HG03432 (cell line): Measurements from ENCODE around the gene ASTL.

Experiments used
- ATAC-seq: cut with Tn5 transposase; IDR thresholded peaks from one replicate; pipeline ENCODE4 v1.9.1; 2021; ENCODE audit warnings: mild to moderate bottlenecking, moderate library complexity; ENCODE audit not compliant: unreplicated experiment

The ASTL gene

DNA sequence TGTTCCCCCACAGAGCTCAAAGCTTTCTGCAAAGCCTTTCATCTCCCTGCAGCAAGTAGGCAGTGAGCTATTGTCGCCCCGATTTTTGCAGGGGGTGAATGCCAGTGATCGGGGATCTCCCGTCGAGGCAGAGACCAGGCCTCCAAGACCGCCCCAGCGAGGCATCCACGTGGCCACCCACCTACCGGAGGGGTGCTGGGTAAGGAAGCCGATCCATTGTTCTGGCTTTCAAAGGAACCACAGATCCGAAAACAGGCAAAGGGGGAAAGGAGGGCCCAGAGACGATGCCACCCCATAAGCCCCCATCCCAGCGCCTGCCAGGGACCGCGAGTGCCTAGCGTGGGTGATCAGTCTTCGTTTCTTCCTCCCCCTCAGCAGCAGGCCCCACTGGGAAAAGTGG is 24.4 kb downstream of the ASTL start:
- no peak for ATAC-seq

DNA sequence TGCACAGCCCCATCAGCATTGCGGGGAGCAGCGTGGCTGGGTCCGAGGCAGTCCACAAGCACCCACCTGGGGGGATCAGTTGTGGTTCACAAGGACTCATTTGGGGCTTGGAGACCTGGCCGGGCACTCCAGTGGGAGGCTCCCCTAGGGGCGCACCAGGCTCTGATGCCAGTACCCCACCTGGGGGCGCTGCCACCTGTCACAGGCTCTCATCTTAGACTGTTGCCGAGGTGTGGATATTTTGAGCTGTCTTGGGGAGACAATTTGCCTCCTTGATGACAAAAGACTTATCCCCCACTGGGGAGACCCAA is 25.0 kb downstream of the ASTL start:
- ATAC-seq: no peak

DNA sequence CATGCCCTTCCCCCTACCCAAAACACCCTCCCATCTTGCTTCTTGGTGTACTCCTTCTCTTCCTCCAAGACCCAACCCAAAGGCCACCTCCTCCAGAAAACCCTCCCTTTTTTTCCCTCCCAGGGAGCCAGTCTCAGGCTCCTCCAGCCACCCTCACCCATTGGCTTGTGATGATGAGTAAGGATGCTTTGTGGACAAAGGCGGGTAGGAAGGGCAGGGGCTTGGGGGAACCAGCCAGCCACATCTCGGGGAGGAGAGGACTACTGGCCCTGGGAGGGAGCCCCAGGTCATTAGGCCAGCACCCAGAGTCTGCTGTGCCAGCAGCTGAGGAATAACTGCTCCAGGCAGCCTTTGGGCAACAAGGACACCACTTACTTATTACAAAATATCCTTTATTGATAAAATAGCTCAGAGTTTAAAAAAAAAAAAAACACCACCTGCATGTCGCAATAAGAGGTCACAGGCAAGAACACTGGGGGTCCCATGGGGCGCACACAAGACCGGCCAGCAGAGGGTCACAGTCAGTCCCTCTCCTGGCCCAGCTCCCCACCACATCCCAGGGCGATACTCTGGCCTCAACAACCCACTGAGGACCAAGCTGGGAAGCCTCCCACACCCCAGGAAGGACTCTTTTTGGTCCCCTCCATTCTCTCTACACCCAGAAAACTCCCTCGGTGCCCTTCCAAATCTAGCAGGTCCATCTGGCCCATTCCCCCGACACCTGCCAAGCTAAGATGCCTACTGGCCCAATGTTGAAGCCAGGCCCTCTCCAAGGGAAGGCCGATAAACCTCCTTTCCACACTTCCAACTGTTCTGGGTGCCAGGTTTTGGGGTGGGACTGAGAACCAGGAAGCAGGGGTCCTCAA is 25.6 kb downstream of the ASTL start:
- no peak for ATAC-seq

DNA sequence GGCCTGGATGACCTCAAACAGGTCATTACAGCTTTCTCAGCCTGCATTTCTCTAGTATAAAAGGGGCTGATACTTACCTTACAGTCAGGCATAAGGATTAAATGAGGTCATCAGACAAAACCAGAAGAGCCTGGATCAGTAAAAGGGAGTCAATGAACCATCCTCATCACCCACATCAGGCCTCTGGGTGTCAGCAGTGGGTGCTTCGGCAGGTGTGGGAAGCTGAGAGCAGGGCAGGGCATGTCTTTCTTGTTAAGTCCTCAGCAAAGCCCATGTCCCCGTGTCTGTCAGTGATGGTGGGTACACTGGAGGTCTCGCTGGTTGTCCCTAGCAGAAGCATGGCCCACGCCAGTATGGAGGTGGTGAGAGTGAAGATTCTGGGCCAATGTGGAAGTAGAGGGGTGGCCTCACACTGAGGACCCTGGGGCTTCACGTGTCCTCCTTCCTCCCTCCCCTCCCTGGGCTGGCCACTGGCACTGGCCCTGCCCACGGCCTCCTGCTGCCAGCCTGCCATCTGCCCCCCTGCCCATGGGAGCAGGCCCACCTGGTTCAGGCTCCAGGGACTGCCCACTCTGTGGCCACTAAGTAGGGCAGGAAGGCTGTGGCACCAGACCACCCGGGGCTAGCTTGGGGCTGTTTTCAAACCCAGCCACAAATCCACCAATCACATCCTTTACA is 26.3 kb downstream of the ASTL start:
- no peak for ATAC-seq

DNA sequence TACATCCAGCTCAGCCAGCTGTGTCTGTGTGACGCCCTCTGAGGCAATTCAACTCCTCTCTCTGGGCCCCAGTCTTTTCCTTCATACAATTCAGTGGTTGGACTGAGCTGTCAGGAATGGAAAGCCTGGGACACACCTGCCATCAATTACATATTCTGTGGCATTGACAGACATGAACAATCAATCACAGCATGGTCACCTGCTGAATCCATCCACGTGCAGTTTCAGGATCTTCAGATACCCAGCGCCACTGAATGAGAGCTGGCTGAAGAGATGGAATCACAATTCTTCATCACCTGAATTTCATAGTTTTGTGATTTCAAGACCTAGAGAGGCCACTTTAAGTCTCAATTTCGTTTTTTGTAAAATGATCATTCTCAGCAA is 27.1 kb downstream of the ASTL start:
- ATAC-seq: no peak

DNA sequence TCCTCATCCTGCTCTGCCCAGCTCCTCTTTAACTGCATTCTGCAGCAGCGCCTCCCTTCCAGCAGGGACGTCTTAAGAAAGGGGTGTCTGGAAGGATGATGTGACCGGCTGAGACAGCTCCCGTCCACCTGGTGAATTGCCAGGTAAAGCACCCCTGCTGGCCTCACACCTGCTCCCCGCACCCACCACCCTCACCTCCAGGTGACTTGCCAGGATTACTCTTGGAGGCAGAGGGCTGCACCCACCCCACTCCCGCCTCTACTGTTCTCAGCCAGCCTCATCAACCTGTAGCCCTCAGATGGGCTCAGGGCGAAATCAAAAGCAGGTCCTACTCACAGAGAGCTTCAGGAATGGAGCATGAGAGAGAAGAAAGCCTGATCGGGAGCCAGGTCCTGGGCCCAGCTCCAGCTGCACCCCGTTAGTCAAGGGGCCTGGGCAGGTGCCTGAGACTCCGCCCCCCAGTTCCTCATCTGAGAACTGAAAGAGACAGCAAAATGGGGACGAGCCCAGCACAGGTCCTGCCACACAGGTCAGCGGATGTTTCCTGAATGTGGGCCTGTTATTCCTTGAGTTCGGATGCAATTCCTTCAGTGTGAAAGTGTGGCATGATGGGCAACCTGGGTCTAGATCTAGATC is 27.6 kb downstream of the ASTL start:
- ATAC-seq: no peak

DNA sequence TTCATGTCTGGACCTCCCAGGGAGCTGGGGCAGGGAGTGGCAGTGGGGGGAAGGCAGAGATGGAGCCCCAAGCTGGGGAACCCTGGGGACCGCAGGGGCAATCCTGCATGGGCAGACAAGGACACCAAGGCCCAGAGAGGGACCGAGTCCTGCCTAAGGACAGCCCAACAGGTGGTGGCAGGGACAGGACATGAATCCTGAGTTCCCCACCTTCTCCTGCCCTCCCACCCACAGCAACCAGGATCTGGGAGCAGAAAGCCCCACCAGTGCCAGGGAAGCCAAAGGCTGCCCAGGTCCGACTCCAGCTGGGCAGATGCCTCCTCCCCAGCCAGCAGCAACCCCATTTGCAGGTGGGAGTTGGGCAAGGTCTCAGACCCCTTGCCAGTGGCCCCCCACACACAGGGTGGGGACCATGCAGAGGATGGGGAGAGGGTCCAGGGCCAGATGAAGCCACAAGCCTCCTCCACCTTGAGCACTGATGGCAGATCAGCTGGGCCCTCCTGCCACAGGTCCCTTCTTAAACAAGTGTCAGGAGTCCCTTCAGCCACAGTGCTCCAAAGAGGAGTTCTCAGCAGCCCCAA is 28.3 kb downstream of the ASTL start:
- no peak for ATAC-seq

DNA sequence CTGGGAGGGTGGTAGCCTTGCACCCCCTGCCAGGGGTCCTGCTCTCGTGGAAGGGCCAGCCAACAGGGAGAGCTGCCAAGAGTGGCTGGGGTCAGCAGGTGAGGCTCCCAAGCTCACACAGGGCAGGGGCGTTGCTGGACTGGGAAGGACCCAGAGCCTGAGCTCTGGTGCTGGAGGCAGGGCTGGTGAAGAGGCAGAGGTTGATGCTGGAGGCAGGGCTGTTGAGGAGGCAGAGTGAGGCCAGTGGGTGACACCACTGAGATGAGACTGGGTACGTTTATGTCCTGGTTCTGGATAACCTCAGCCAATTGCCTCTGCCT is 29.0 kb downstream of the ASTL start:
- no peak for ATAC-seq

DNA sequence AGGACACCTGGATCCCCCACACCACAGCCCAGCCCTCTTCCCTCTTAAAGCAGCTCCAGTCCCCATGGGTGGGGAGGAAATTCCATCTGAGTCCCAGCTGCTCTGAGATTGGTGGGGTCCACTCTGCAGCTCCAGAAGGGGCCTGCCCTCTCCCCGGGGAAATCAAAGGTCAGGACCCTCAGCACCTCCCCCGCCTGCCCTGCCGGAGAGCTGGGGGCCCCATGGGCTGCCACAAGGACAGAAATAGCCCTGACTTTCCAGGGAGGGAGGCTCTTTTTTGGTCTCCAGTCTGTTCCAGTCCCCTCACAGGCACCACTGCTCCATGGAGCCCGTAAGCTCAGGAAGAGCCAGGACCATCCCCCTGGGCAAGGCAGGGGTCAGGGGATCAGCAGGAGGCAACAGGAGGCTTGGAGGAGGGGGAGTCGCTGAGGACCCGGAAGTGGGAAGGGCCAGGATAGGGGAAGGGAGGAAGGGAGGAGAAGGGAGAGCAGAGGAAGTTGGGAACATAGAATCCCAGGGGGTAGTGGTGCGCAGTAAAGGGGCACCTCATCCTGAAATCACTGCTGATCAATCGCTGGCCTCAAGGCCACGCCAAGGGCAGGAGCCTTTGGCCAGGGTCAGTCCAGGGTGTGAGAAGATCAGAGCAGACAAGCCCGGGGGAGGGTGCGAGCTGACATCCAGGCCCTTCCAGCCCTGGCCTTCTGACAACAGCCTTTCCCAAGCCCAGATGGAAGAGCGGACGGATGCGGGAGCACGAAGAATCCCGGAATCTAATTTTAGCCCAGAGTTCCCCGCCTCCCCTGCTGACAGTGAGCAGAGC is 29.6 kb downstream of the ASTL start:
- ATAC-seq: no peak

DNA sequence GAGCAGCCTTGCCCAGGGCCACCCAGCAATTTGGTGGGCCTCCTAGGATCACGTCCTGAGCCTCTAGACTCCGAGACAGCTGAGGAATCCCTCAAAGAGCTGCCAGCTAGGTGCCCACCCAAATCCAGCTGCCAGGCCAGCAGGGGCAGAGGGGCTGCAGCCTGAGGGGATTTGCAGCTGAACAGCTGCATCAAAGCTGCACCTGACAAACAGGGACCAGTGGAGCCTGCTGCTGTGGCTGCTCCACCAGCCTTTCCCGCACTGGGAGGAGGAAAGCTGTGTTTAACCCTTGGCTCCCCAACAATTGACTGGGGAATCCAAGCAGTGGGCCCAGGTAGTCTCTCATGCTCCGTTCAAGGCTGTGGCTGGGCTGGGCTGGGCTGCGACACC is 30.2 kb downstream of the ASTL start:
- ATAC-seq: no peak

DNA sequence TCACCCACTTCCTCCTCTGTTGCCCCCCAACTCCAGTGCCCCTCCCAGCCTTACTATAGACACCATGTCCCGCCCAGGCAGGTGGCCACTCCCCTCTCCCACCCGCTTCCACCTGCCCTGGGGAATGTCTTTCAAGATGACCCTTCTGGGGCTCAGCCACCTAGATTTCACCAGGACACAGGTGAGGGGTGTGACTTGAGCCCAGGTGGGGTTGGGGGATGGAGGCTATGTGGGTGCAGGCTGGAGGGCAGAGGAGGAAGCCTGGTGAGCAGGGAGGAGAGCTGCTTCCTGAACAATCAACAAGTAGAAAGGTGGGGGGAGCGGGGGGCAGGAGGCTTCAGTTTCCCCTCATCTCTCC is 30.6 kb downstream of the ASTL start:
- ATAC-seq: no peak

DNA sequence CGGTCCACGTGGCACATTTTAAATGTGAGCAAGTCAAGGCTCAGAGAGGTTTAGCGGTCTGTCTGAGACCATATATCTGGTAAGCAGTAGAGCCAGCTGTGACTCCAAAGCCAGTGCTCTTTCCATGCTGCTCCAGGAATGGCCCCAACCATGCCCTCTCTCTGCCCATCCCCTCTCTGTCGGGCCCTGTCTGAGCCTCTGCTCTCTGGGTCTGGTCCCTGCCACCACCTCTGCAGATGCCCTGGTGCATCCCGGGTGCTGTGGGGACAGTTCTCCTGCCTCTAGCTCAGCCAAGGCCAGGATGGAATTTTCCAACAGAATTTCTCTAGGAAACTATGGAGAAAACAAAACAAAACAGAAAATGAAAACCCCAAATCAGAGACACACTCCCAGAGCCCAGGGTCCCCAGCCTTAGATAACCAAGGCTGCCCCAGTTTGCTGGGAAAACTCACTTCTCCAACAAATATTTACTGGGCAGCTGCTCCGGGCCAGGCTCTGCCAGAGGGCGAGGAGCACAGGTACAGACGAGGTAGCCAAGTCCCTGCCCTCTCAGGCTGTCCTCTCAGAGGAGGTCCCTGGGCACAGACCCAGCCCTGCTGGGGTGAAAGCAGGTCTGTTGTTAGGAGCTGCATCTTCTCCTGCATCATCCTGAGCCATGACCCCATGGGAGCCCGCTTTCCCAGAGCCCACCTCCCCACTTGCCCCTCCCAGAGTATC is 31.2 kb downstream of the ASTL start:
- no peak for ATAC-seq

DNA sequence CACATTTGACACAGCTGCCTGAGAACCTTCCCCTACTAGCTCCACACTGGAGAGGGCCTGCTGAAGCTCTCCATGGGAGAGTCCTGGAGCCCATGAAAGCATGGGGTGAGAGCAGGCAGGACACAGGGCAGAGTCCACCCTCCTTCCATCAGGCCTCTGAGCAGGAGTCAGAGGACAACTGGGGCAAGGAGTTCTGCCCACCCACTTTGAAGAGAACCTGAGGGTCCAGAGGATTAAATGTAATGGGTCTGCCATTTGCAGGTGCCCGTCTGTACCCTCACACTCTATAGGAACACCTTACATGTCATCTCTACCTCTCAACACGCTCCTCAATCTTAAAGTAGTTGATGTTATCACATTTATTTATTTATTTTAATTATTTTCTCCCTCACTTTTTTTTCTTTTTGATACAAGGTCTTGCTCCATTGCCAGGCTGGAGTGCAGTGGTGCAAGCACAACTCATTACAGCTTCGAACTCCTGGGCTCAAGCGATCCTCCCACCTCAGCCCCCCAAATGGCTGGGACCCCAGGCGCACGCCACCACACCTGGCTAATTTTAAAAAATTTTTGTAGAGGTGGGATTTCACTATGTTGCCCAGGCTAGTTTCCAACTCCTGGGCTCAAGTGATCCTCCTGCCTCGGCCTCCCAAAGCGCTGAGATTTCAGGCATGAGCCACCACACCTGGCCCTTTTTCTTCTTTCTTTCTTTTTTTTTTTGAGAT is 32.1 kb downstream of the ASTL start:
- no peak for ATAC-seq

DNA sequence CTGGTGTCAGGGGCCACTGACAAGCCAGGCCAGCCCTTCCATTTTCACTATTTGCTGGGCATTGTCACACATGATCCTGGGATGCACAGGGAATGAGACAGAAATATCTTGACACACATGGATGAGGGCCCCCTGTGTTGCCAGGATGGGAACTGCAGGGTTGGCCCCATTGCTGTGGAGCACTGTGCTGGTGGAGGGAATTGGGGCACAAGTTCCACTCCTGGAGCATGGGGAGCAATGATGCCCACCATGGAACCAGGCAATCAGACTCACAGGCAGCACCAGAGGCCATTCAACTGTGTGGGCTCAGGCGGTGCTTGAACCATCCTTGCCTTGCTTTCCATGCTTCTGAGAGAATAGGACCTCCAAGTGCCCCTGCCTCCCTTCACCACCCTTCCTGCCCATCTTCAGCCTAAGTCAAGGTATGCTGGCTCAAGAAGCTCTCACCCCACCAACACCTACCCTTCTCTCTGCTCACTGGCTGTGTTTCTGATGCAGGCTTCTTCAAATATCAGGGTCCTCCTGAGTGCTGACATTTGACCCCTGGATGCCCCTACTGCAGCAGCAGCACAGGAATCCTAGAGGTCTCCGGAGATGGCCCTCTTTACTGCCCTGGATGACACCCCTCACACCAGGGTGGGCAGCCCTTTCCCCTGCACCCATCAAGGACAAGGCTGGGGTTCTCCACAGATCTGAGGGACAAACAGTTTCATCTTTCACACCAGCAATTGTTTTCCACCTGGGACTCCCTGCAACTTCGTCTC is 33.0 kb downstream of the ASTL start:
- ATAC-seq: no peak

DNA sequence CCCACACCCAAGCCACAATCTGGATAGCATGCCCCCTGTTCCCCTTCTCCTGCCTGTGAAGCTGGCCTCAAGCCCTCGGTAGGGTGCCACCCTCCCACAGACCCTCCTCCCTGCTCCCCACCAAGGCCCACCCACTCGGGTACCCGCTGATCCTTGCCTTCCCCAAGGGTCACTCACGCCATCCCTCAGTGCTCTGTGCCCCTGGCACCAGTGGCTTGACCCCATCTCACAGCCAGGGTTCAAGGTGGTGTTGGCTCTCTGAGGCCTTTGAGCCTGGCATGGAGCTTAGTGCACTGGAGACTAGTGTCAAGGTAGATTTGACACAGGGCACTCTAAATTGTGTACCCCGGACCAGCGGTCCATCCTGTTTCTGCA is 33.8 kb downstream of the ASTL start:
- ATAC-seq: no peak

DNA sequence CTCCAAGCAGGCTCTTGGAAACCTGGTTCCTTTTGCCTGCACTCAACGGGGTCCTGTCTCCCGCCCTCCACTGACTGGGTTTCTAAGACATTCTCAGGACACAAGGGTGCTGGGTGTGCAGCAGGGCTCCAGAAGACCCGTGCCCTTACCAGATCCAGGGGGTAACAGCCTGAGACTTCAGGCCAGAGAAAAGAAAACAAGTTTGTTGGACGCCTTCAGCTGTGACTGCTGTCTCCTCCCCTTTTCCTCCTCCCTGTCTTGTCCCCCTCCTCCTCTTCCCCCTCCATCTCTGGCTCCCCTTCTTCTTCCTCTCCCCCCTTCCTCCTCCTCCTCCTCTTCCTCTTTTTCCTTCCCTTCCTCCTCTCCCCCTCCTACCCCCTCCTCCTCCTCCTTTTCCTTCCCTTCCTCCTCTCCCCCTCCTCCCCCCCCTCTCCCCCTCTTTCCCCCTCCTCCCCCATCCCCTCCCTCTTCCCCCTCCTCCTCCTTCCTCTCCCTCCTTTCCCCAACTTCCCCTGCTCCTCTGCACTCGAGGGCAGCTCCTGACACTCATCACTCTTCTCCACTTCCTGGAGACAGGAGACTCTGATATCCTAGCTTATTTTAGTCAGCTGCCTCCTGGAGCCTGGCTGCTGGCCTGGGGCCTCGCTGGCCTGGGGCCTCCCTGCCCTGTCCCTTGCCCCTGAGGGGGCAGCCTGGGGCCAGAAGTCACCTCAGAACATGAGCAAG is 34.4 kb downstream of the ASTL start:
- ATAC-seq: no peak

DNA sequence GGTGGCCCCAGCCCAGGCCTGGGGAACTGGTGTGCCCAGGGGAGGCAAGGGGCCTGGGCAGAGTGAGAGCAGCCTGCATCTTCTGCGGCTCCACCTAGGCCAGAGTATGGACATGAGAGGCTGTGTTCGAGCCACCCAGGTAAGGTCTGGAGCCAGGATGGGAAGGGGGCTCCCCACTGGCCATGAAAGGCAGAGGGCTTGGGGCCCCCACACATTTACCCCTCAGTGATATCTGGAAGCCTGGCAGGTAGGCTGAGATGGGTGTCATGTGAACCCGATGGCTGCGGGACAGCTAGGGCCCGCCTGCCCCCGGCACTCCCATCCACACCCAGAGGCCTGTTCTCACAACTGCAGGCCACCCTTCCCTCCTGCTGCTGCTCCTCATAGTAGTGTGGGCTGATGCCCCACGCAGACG is 35.1 kb downstream of the ASTL start:
- ATAC-seq: no peak

DNA sequence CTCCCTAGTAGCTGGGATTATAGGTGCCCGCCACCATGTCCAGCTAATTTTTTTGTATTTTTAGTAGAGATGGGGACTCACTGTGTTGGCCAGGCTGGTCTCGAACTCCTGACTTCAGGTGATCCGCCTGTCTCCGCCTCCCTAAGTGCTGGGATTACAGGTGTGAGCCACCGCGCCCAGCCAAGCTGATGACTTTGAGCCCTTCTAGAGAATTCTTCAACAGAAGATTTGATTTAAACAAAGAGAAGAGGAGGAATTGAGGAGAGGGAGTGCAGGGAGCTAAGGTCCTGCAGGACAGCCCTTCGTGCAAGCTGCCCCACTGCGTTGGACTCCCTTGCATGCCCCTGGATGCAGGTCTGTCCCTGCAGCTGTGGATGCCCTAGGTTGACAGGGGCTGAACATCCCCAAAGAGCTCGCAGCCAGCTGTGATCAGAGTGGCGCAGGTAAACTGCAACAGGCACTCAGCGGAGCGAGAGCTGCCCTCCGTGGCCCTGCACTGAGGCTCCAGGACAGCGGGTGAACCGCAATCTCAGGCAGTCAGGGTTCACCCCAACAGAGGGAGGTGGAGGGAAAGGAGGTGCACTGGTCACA is 35.6 kb downstream of the ASTL start:
- no peak for ATAC-seq
